GM15510 (cell line): ENCODE measurements around the gene CDK14.

Source experiments
- POLR2A ChIP-seq: IDR thresholded peaks from 3 replicates; pipeline ENCODE4 v1.6.1; 2011; ENCODE audit warnings: borderline replicate concordance; ENCODE audit not compliant: insufficient read length; ENCODE audit errors: extremely low read depth

Gene CDK14

GRCh38 chr7:90586091-90586490 is 10.0 kb upstream of the CDK14 start:
- TF ChIP-seq POLR2A, result no peak

DNA sequence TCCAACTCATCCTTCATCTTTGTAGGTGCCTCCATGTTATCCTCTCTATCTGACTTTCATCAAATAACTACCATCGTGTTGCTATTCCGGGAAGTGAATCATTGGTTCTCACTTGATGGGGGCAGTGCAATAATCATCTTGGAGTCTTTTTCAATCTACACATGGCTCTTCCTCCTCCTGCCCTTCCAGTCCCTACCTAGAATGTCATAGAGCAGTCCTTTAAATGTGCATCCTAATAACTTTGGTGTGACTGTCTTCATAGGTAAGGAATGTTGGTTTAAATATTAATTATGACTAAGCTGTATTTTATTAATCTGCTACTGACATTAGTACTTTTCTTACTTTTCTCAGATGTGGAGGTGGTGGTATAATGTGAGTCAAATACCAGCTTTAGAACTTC is 8.4 kb upstream of the CDK14 start:
- no peak for TF ChIP-seq POLR2A

DNA sequence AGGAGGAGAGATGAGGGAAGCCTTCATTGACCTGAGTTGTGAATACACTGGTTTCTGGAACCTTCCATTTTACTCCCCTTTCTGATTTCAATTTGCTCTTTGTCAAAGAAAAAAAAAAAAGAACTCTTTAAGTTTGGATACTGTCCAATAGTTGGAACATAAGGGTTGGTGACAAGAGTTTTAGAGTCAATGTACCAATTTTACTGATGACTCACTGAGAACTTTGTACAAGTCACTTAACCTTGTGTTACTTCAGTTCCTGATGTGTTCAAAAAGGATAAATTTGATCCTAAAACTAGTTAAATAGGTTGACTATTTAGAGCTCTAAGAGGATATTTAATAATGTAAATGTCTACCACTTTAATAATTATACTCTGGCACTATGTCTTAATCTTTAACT is 4.1 kb upstream of the CDK14 start:
- TF ChIP-seq POLR2A, result no peak

- no peak for TF ChIP-seq POLR2A
Measured at GRCh38 chr7:90593205-90593604, 2.9 kb upstream of the CDK14 start.

DNA sequence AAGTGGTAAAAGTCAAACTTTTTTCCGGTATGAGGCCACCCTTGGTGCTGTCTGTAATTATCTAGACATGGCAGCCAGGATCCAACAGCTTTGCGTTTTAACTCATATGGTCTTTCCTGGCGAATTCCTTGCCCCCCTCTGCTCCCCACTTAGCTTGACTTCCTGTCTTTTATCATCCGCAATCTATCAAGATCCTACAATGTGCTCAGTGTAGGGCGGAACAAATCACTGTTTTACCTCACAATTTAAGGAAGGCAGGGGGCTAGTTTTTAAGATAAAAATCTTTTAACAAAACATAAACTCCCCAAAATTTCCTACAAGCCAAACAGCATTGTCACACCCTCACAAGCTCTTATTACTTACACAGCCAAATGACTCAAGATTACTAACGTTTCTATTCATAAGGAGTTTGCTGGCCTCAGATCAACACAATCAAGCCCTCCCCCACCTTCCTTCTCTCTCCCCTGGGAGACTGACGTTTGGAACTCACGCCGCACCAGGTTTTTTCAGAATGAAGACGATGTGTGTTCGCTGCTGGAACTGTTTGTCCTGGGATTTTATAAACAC is 1.3 kb upstream of the CDK14 start:
- TF ChIP-seq POLR2A, result no peak

- TF ChIP-seq POLR2A, result no peak
Measured at GRCh38 chr7:90595342-90595800, 750 bp upstream of the CDK14 start.

DNA sequence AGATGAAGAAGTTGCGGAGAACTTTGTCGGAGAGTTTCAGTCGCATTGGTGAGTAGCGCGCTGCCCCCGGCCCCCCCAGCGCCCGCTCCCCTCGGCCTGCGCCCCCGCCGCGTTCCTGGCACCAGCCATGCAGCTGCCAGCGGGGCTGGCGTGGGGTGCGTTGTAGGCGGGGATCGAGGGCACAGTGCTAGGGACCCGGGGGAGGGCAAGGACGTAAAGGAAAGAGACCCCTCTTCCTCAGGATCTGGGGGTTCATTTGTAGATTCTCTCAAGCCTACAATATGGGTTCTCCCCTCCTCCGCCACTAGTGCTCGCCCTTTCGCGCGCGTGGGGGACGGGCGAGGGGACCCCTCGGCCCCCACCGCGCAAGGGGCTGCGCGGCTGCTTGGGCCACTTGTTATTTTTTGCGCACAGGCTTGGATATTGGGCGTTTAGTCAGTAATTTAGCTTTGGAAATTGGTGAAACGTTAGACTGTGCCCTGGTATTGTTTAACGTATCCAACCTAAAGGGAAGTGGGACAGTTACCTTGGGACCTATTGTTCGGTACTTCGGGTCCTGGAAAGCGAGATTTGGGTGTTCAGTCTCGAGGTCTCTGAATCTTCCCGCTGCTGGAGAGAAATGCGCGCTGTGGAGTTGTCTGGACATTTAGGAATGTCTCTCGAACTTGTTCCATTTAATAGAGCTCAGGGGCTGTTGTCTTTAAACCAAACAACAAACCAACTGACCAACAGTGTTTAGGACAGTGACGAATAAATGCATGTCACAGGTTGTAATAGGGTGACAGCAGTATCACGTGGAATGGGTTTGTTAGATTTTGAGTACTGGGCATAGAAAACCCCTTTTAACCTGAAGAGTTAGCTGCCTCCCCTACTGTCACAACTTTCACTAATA is 796 bp downstream of the CDK14 start:
- no peak for TF ChIP-seq POLR2A

- TF ChIP-seq POLR2A, result no peak
Measured at GRCh38 chr7:90597563-90598253, 1.6 kb downstream of the CDK14 start.

DNA sequence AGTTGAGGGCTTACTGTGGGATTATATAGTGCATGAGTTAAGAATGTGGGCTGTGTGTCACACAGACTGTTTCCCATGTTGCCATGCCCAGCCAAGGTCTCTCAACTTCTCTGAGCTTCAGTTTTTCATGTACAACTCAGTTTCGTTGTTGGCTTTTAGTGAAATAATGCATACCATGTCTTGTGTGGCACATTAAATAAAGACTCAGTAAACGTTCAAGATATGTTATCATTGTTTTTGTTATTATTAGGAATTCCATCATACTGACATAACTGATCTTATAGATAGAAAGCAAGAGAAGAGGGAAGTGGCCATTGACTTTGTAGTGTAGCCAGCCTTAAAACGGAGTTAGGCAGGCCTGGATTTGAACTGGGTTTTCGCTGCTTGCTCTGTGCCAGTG is 2.9 kb downstream of the CDK14 start:
- TF ChIP-seq POLR2A, result no peak

- TF ChIP-seq POLR2A, result no peak
Measured at GRCh38 chr7:90599892-90600555, 3.9 kb downstream of the CDK14 start.

DNA sequence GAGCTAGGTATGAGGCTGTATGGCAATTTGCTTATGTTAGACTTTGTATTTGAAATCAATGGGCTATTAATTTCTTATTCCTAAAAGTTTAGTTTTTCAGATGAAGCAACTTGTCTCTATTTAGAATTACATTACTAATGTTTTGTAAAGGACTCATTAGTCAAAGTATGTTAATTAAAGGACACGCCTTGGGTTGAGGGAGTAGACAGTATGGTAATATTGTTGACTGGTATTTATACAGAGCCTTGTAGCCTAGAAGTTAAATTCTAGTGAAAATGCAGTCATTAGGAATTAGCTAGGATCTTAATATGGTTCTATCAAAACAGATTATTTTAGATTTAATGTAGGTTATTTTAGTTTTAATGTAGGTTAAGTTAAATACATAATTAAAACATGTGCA is 6.2 kb downstream of the CDK14 start:
- TF ChIP-seq POLR2A, result no peak

GRCh38 chr7:90603346-90603745 is 7.2 kb downstream of the CDK14 start:
- no peak for TF ChIP-seq POLR2A

- no peak for TF ChIP-seq POLR2A
Measured at GRCh38 chr7:90604383-90604782, 8.3 kb downstream of the CDK14 start.

GRCh38 chr7:90605055-90605454 is 8.9 kb downstream of the CDK14 start:
- TF ChIP-seq POLR2A, result no peak

DNA sequence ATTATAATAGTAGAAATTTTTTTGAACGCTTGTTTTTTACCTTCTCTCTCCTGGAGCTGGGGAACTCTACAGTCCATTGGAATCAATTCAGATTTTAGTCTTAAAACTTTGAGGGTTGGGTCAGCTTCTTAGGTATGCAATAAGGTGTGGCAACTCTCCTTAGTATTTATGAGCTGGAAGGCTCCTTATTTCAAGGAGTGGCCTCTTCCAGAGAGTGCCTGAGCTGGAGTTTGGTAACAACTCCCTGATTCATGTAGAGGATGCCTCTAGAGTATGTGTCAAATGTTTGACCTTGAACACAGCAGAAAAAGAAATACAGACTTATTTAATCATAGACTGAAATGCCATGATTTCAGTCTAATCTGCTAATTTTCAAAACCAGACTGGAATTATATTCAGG is 11.1 kb downstream of the CDK14 start:
- no peak for TF ChIP-seq POLR2A
